Measurements from ENCODE around the gene MACF1.

Gene MACF1

DNA sequence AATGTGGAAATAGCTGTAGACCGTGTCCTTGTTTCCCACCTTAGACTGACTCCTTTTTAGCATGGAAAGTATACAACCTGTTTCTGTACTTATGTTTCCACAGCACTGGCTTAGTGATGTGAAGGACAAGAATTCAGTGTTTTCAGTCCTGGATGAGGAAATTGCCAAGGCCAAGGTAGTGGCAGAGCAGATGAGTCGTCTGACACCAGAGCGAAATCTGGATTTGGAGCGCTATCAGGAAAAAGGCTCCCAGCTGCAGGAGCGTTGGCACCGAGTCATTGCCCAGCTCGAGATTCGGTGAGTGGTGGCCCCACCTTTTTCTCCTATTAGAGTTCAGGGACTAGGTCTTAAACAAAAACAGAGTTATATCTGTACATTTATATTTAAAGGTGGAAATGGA lies 112.6 kb downstream of the MACF1 start:
- no peak for DNase-seq

DNA sequence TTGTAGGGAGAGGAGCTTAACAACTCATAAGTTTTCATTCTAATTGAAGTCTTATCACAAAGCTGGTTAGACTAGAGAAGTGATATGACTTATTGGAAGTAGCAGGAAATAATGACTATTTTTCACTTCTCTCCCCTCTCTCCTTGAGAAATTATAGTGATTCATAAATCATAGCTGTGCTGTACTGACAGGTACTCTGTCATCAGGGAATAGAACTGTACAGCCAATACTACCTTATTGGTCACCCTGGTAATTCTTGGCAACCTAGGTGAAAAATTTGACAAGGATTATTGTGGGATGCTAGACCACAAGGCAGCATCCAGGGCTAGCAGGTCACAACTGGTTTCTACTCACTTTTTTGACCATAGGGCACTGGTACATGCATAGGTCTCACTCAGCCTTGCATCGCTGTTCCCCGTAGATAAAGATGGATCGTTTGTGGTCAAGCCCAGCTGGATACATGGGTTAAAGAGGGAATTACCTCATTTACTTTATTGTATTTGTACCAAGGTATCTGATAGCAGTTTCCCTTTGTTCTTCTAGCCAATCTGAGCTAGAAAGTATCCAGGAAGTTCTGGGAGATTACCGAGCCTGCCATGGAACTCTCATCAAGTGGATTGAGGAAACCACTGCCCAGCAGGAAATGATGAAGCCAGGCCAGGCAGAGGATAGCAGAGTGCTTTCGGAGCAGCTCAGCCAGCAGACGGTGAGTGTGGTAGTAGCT lies 113.6 kb downstream of the MACF1 start:
- DNase-seq: no peak

DNA sequence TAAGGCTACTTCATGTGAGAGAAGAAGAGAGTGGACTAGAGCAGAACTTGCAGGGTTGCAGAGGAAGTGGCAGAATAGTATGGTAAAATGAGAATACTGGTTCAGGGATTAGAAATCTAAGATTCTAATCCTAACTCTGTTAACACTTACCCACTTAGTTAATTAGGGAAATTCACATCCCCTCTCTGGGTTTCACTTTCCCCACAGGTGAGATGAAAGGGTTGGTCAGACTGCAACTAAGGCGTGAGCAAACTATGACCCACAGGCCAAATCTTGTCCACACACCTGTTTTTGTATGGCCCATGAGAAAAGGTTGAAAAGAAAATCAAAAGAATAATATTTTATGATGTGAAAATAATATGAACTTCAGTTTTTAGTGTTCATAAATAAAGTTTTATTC lies 117.5 kb downstream of the MACF1 start:
- no peak for DNase-seq

DNA sequence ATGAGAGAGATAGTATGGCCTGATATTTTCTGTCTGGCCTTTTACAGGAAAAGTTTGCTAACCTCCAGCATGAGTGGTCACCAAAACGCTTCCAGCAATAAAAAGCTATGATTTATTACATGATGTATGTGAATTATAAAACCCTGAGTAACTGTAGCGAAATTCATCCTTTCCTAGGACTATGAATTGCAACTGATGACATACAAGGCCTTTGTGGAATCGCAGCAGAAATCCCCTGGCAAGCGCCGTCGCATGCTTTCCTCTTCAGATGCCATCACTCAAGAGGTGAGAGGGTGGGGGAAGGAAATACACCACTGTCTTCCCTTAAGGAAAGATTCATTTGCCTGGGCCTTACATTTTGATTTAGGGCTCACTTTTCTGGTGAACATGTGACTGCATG lies 117.9 kb downstream of the MACF1 start:
- no peak for DNase-seq

DNA sequence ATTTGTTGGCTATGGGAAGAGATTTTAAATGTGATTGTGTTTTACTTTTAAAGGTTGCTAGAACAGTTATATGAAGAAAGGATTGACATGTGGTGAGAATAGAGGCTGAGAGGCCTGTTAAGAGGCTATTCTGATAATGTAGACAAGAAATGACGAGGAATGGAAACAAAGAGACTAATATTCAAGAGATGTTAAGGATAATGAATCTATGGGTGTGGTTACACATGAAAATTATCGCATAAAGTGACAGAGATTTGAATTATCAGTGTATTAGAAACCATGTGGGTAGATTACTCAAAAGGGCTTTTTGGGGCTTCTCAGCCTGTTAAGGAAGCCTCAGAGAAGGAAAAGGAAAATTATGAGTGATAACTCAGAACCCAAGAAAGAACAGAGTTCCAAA lies 120.4 kb downstream of the MACF1 start:
- no peak for DNase-seq

DNA sequence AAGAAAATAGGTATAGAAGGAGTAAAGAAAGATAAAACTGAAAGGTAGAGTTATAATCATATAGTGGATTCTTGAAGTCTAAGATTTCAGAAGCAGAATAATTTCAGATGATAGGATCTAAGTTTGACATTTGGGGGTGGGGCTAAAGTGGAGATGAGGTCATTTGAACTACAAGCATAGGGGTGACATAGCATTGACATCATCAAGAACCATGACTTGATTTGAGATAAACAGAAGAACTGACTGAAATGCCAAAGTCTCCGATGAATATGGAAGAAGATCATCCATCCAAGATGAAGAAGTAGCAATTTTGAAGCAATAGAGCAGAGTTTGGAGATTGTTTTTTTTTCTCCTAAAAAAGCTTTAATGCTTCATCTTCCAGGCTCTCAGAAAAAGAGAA lies 122.3 kb downstream of the MACF1 start:
- DNase-seq: peak in 1 of 5 experiments; percentile 26

DNA sequence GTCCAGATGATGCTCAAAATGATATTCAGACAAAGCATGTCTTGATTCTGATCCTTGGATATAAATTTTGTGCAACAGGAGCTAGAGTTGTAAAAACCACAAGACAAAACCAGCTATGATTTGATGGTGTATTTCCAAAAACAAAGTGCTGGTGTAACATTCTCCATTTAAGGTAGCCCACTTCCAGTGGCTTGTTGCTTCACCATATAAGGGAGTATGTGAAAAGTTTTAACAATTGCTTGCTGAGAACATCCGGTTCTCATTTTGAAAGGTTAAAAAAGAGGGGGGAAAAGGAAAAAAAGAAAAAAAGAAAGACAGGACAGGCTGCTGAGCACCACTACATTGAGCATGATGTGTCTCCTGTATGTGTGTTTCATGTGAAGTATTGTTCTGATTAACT lies 123.6 kb downstream of the MACF1 start:
- peak in 2 of 5 experiments; percentile 3 to 70 for DNase-seq

DNA sequence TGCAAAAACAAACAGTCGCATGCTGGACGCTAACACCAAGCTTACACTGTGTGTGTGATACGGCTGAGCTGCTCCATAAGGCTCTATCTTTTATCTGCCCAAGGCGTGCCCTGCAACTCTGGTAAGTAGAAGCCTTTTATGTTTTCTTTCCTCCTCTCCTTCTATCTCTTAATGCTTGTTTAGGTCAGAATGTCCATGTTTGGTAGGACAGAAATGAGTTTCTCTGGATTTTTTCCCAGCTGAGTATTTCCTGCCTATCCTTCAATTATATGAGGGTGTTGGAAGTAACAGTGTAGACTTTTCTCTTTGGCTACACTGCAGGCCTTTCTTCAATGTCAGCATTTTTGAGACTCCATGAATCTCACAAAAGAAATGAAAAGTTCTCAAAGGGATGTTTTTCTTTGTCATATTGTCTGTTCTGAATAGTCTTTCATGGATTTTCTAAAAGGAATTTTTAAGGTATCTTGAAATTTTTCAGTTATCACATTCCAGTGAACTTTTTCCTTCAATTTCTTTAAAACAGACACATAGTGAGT lies 124.2 kb downstream of the MACF1 start:
- no peak for DNase-seq

DNA sequence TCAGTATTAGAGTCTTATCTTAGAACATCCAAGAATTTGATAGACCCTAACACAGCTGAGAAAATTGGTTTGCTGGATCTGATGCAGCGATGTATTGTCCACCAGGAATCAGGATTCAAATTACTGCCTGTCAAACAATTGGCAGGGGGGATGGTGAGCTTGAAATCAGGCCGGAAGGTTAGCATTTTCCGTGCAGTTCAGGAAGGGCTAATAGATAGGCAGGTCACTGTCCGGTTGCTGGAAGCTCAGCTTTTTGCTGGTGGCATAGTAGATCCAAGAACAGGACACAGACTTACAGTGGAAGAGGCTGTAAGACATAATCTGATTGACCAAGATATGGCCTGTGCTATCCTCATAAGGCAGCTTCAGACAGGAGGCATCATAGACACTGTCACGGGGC lies 127.2 kb downstream of the MACF1 start:
- peak in 1 of 5 experiments; percentile 13 for DNase-seq

DNA sequence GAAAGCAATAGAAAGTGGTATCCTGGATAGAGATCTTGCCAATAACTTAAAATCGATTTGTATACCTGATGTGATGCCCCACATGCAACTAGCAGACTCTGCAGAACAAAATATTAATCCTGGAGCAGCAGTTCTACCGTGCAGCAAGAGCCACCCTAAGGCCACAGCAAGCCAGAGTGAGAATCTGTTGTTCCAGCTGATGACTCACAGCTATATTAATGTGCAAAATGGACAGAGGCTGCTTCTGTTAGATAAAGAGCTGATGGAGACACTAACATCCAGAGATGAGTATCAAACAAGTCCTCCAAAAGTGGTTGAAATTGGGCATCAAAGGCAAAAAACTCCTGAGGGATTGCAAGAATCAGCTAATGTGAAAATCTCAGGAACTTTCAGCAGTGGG lies 127.8 kb downstream of the MACF1 start:
- DNase-seq: peak in 1 of 5 experiments; percentile 16

DNA sequence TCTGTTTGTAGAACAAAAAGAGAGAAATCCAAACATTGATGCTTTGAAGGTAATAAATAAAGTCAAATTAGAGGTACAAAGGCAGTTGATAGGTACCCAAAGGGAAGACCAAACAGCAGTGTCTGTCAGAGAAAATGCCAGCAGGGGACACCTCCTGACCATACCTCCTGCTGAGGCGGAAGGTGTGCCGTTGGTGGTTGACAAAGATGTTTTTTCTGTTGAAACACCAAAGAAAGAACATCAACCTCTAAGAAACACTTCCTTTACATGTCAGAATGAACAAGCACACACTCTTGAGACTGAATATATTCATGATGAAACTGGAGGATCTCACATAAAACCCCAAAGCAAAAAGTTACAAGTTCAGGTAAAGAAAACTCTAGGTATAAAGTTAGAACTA lies 128.3 kb downstream of the MACF1 start:
- peak in 1 of 5 experiments; percentile 81 for DNase-seq

DNA sequence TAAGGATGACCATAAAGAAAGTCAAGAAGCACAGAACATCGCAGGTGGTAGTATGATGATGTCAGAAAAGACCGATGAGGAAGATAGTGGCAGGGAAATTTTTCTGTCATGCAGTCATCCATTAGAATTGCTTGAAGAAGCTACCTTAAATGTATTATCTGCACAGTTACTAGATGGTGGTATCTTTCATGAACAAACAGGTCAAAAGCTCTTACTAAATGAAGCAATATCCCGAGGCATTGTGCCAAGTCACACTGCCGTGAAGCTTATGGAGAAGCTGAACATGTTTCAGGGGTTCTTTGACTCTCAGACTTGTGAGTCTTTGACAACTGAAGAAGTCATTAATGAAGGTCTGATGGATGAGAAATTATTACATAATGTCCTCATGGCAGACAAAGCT lies 128.8 kb downstream of the MACF1 start:
- no peak for DNase-seq

DNA sequence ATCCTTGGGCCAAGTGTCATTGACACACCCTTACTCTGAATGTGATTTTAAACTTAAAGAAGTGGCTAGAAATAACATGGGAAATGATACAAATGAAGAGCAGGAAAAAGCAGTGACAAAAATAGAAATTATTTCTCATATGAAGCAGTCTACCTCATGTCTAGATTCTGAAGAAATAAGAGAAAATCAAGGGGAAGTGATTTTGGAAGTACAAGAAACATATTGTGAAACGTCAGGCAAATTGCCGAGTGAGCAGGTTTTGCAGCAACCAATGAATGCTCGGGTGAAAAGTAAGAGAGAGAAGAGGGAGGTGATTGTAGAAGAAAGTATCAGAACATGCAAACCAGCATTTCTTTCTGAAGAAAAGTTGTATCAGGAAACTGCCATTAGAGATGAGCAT lies 130.7 kb downstream of the MACF1 start:
- peak in 1 of 5 experiments; percentile 42 for DNase-seq

DNA sequence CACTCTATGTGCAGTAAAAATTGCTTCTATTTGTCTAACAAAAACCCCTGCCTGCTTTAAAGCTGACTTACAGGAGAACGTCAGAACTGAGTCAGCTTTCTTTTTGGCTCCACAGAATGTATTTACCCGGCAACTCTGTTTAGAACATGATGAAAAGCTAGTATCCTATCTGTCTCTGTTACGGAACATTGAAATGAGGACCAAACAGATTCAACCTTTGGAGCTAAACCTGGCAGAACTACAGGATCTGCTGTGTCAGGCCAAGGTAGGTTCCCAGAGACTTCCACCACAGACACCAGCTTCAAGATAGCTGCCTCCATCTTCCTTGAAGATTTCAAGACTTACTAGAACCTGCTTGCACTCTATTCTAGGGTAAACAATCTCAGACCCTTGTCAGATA lies 132.6 kb downstream of the MACF1 start:
- no peak for DNase-seq

DNA sequence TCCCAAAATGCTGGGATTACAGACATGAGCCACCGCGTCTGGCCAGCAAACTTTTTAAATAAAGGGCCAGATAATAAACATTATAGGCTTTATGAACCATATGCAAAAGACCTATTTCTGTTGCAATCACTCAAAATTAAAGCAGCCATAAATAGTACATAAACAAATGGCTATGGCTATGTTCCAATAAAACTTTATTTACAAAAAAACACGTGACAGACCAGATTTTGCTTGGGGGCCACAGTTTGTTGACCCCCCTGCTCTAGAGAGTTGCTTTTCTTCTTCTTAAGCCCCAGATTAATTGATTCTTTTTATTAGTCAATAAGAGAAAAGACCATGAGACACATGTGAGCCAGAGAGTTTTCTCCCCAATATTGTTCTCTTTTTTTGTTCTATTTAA lies 138.3 kb downstream of the MACF1 start:
- no peak for DNase-seq

DNA sequence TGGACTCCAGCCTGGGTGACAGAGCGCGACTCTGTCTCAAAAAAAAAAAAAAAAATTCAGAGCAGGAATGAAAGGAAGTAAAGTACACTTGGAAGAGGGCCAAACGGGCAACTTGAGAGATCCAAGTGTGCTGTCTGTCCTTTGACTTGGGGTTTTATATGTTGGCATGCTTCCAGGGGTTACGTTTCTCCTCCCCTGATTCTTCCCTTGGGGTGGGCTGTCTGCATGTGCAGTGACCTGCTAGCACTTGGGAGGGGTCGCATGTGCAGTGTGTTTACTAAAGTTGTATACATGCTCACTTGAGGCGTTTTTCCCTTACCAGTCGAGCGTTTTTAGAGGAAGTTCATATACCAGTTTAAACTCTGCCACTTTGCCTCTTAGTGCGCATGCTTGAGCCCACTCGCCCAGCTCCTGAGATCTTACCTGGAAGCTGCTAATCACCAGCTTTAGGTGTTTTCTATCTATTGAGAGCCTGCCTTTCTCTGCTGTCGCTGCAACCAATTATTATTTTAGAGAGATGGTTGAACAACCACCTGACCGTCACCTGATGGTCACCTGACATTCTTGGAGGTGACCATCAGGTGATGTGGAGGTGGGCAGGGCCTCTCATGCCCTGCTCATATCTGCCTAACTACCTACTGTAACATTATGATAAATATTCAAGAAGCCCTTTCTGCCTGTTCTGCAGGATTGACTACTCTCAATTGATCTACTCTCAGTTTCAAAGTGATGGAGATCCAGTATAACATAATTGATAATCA lies 140.1 kb downstream of the MACF1 start:
- no peak for DNase-seq

DNA sequence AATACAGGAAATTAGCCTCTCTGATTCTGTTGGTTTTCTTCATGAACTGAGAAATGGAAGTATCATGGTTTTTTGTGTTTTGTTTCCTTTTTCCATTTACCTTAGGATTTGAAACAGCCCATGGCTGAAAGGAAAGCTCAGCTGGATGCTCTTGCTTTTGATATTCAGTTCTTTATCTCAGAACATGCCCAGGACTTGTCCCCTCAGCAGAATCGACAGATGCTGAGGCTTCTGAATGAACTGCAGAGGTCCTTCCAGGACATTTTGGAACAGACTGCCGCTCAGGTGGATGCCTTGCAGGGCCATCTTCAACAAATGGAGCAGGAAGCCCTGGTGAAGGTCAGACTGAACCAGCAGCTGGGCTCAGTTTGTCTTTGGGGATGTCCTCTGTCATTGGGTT lies 142.4 kb downstream of the MACF1 start:
- DNase-seq: no peak

DNA sequence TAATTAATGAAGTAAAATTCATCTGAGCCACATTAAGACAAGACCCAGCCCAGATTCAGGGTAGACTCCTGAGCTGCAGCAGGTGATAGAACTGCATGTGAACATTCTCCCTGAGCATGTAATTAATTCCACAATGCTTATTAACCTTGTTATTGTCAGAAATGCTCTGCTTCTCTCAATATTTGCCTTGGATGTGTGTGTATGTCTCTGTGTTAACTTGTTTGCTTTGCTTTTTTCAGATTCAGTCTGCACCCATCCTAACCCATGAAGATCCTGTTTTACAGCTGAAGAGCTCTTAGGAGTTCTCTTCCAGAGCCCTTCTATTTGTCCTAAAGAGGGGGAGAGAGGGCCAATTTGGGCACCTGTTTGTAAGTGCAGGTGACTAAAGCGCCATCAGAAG lies 143.8 kb downstream of the MACF1 start:
- no peak for DNase-seq

DNA sequence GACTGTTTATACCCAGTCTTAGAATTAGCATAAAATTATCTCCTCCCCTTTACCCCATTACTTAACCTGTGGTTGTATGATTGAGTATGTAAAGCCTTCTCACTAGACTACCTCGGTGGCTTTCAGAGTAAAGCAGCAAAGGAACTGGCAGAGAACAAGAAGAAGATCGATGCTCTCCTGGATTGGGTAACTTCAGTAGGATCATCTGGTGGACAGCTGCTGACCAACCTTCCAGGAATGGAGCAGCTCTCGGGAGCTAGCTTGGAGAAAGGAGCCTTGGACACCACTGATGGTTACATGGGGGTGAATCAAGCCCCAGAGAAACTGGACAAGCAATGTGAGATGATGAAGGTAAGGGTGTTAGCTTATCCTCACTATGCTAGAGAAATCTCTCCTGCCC lies 148.4 kb downstream of the MACF1 start:
- DNase-seq: no peak

DNA sequence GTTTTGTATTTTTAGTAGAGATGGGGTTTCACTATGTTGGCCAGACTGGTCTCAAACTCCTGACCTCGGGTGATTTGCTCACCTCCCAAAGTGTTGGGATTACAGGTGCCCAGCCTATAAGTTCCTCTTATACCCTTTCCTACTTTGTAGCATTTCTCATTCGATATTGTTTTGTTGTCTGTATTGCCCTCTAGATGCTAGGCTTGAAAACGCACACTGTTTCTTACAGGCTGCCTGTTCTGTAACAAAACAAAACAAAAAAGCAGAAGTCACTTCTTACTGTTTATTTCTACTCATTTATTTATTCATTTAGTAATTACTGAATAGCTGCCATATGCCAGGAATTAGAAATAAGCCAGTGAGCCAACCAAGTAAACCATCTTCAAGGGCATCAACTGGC lies 150.1 kb downstream of the MACF1 start:
- DNase-seq: no peak

DNA sequence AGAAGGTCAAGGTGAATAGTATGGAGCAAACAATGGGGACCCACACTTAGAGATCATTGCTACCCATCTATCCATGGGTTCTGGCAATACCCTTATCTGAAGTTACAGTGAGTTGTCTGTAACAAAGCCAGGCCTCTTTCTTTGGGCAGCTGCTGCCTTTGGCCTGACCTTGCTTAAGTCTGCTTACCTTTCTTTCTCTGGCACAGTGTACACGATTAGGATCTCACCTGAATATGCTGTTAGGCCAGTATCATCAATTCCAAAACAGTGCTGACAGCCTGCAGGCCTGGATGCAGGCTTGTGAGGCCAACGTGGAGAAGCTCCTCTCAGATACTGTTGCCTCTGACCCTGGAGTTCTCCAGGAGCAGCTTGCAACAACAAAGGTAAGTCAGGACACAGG lies 154.0 kb downstream of the MACF1 start:
- no peak for DNase-seq

DNA sequence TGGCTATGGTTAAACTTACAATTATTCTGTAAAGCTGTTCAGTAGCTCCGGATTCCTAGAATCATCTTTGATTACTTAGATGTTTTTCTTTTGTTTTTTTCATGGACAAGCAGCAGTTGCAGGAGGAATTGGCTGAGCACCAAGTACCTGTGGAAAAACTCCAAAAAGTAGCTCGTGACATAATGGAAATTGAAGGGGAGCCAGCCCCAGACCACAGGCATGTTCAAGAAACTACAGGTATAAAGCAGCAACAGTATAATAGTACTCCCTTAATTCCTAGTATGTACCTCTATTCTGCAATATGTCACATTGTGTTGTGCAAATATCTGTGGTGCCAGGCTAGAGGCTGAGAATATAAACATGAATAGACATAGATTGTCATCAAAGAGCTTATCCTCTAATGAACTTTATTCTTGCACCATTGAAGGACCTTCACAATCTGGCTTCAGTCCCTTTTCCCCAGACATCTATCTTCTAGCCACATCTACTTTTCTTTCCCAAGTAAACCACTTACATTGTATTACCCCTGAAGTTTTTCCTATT lies 154.6 kb downstream of the MACF1 start:
- no peak for DNase-seq

DNA sequence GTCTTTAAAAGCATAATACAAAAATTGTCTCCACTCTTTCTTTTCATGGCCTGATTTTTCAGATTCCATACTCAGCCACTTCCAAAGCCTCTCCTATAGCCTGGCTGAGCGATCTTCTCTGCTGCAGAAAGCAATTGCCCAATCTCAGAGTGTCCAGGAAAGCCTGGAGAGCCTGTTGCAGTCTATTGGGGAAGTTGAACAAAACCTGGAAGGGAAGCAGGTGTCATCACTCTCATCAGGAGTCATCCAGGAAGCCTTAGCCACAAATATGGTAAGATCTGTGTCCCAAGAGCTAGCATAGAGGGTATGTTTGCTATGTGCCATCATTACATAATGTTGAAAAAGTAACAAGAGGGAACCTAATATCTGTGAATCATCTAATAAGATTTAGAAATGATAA lies 156.2 kb downstream of the MACF1 start:
- no peak for DNase-seq

DNA sequence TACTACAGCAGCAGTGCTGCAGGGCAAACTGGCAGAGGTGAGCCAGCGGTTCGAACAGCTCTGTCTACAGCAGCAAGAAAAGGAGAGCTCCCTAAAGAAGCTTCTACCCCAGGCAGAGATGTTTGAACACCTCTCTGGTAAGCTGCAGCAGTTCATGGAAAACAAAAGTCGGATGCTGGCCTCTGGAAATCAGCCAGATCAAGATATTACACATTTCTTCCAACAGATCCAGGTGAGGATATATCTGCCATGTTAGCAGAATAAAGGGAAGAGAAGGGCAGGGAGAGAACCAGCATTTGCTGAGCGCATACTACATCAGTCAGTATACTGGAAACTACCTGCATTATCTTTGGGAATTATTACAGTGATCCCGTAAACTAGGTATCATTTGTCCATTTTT lies 157.0 kb downstream of the MACF1 start:
- DNase-seq: no peak
